T-helper 9 cell (primary cell): ENCODE measurements around the gene CDH23.

ENCODE experiments used
- DNase-seq: peaks from one replicate; pipeline ENCODE4 v3.0.0-alpha.2; 2020

The CDH23 gene

DNA sequence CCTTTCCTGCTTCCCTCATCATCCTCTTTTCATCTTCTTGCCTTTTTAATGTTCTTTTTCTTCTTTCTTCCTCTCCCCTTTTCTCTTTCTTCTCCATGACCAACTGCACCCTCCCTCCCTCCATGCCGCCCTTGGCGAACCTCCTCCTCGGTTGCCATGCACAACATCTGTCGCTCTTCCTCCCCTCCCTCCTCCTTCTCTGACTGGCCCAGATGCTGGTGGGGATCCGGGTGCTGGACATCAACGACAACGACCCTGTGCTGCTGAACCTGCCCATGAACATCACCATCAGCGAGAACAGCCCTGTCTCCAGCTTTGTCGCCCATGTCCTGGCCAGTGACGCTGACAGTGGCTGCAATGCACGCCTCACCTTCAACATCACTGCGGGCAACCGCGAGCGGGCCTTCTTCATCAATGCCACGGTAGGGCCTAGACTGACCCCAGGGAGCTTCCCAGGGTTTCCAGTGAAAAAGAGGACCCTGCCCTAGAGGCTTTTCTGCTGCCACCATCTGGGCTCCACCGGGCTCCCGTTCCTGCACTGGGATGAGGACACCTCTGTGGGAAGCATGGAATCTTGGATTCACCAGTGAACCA, 388.1 kb downstream of the CDH23 start:
- no peak for DNase-seq

DNA sequence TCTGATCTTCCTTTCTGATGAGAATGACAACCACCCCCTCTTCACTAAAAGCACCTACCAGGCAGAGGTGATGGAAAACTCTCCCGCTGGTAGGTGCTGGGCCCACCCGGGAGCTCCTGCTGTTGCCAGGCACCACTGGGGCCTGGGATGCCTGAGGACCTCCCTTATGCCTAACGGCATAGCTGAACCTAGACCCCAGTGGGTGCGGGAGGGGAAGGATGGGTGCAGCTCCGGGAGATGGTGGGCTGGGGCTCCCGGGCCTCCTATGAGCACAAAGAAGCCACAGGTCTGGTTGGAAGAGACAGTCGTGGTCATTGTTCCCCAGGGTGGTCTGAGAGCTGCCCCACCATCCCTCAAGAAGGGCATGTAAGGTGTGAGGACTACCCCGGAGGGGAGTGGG, 392.2 kb downstream of the CDH23 start:
- no peak for DNase-seq

DNA sequence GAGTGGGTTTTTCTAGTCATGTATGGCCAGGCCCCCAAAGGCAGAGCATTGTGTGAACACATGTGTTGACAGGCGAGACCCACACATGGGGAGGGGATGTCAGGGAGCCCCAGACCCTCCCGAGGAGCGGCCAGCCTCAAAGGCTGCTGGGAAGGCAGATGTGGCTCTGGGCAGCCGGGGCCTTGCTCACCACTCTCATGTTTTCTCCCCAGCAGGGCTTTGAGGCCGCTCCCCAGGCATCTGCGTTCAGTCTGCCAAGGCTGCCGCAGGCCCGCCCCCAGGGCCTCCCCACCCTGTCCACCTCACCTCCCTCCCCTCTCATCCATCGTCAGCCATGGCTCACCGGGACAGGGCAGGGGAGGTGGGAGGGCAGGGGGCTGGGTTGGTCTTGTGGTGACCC, 393.2 kb downstream of the CDH23 start:
- no peak for DNase-seq

DNA sequence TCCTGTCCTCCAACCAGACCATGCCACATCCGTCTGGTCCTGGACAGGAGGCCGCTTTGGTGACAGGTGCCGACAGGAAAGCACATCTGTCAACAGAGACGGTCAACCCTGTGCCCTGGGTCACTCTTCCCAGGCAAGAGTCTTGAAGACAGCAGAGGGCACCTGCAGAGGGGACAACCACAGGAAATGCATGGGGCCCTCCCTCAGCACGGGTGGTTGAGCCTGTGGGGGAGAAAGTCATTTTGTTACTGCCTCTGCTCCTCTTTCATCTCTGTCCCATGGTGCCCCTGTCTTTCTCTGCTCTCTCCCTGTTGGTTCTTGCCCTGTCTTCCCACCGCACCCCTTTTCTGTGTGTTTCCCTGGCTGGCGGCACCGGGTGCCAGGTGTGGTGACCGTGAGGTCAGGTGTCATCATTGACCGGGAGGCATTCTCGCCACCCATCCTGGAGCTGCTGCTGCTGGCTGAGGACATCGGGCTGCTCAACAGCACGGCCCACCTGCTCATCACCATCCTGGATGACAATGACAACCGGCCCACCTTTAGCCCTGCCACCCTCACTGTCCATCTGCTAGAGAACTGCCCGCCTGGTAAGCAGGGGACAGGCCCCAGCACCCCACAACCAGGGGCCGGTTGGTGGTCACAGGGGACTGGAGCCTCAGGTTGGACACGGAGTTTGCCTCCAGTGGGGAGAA, 394.2 kb downstream of the CDH23 start:
- no peak for DNase-seq

DNA sequence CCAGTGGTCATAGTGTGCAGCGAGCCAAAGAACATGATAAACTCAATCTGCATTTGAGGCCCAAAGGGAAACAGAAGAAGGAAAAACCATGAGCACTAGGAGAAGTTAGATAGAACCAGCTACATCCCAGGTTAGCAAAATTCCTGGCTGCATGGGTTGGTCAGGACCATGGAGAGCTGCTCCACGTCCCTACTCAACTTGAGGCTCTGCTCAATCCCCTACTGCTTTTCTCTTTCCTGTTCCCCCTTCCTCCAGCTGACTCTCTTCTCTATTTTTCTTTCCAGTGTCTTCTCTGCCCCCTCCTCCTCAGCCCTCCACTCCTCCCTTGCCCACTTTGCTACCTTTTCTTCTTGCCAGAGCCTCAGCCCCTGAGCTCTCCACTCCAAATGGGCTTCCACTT, 398.5 kb downstream of the CDH23 start:
- no peak for DNase-seq

DNA sequence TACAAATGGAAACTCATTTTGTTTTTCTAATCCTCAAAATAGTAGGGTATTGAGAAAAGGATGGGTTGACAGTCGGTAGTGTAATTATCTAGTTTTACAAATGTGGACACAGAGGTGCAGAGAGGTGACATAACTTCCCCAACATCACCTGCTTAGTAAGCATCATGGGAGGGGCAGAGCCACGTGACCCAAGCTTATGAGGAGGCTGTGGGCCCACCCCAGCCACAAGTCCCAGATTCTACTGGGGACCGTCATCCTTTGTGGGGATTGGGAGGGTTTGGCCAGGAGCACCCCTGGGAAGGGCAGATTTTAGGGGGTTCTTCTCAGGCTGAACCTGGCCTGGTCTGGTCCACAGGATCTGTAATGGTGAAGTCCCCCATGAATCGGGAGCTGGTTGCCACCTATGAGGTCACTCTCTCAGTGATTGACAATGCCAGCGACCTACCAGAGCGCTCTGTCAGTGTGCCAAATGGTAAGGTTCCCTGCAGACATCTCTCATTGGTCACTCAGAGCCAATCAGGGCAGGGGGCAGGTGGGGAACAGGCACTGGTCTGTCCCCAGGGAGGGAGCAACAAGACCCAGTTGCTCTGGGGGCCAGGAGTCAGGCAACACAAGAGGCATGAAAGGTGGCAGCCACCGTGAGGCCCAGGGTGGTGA, 400.2 kb downstream of the CDH23 start:
- no peak for DNase-seq

DNA sequence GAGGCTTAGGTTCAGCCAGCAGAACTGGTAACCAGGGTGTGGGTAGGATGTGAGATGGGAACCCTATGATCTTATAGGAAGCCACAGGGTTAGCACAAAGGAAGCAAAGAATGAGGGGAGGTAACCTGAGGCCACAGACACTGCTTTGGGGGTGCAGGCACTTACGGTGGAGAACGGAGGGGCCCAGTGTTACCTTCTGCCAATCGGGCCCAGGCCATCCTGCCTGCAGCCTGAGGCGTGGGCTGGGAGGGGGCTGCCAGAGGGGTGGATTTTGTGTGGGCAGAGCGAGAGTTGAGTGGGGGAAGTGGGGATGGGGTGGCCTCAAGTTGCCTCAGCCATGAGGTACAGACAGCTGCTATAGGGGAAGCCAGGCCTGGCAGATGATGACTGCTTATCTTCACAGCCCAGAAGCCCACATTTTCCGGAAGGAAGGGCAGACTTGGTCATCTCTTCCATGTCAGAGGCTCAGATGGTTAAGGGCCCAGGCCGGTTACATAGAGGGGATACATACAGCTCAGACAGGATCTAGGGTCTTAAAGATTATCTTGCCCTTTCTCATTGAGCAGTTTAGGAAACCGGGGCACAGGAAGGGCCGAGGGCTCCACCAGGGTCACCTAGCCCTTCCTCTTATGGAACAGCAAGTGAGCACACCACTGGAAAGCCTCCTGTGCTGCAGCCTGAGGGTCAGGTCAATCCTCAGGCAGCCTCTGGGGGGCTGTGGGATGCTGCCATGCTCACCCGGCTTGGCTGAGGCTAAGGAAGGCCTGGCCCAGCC, 401.0 kb downstream of the CDH23 start:
- no peak for DNase-seq

DNA sequence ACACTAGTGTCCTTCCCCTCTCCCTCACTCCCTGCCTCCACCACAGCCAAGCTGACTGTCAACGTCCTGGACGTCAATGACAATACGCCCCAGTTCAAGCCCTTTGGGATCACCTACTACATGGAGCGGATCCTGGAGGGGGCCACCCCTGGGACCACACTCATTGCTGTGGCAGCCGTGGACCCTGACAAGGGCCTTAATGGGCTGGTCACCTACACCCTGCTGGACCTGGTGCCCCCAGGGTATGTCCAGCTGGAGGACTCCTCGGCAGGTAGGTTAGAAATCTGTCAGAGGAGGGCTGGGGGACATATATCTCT, 401.5 kb downstream of the CDH23 start:
- DNase-seq: no peak

DNA sequence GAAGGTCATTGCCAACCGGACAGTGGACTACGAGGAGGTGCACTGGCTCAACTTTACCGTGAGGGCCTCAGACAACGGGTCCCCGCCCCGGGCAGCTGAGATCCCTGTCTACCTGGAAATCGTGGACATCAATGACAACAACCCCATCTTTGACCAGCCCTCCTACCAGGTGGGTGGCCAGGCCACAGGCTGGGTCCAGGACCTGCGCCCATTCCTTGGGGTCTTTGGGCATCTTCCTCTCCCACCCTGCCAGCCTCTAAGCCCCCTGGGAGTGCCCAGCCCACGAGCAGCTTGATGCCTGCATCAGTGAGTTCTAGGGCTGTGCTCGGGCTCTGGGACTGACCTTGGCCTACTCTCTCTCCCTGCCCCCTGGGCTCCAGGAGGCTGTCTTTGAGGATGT, 402.4 kb downstream of the CDH23 start:
- no peak for DNase-seq

DNA sequence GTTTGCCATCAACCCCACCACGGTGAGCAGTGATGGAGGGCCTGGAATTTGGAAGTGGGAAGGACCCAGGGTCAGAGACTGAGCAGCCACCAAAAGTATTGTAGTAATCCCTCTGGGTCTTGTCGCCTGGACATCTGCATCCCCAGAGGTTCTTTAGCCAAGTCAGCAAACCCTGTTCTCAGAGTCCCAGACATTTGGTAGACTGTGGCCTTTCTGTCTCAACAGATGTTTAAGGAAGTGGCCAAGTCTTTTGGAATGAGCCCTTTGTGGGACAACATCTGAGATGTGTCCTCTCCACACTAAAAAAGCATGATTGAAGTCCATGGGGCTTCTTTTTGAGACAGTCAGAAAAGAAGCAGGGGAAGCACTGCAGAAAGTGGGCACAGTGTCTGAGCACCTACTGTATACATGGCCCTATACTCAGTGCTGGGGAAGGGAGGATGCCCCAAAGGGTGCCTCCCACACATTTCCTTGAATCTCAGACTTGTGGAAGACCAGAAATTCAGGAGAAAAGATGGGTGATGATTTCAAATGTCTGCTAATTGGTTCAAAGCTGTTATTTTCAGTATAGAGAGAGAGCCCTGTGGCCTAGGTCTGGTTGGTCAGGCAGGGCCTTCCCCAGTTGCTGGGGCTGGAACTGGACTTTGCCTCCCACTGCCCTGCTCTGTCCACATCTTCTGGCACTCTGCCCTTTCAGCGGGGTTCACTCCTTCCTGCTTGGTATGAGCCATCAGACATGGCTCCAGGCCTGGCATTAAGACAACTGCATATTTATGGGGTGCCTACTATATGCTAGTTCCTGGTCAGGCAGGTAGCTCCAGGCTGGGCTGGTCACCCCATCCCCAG, 403.1 kb downstream of the CDH23 start:
- no peak for DNase-seq

DNA sequence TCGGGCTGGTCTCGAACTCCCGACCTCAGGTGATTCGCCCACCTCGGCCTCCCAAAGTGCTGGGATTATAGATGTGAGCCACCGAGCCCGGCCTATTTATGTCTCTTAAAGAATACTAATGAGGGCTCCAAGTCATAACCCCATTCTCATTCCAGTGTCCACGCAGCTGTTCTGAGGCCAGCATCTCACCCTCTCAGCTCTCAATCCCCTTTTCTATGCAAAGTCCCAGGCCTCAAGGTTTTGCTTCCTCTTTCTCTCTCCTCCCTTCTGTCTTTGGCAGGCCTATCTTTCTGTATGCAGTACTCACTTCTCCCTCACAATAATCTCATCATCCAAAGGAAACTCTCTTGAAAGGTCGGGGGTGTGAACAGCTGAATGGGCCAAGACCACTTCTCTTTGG, 404.6 kb downstream of the CDH23 start:
- no peak for DNase-seq

DNA sequence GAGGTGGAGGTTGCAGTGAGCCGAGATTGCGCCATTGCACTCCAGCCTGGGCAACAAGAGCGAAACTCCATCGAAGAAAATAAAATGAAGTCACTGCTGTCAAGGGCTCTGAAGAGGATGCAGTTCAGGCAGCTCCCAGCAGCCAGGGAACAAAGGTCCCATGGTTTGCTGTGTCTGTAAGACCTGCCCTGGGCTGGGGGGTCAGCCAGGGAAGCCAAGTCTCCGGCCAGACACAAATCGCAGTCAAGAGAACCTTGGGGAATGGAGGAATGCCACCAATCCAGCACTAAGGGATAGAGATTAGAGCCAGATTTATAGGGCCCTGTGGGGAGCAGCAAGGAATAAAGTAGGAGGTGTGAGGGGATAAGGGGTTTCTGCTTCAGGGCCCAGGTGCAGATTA, 405.5 kb downstream of the CDH23 start:
- no peak for DNase-seq

DNA sequence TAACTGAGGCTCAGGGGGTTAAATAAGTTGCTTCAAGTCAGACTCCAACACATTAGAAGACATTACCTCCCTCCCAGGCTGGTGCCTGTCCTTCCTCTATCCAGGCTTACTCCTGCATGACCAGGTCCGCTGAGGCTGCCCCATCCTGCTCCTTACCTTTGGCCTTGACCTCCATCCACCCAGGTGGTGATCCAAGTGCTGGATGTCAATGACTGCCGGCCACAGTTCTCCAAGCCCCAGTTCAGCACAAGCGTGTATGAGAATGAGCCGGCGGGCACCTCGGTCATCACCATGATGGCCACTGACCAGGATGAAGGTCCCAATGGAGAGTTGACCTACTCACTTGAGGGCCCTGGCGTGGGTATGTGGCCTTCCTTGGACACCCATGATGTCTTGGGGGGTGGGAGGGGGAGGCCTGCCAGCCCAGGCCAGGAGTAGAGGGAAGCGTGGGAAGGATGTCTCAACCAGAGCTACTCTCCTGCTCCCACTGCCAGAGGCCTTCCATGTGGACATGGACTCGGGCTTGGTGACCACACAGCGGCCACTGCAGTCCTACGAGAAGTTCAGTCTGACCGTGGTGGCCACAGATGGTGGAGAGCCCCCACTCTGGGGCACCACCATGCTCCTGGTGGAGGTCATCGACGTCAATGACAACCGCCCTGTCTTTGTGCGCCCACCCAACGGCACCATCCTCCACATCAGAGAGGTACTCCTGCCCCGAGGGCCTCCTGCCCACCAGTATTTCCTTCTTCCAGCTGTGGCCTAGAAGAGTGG, 406.2 kb downstream of the CDH23 start:
- no peak for DNase-seq

DNA sequence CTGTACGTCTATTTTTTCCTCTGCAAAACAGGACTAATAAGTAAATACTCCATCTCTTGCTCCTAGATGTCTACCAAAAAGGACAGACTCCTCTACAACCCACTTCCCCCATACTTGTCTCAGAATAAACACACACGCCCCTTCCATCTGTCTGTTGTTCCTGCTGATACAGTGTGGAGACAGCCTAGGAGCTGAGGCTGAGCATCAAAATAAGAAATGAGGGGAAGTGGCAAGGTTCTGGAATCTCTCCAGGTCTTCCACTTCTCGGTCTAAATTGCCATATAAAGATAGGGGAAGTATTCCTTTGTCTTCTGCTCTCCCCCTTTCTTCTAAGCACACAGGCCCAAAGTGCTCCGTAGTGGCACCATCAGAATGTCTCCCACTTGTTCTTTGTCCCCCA, 407.4 kb downstream of the CDH23 start:
- DNase-seq: no peak

DNA sequence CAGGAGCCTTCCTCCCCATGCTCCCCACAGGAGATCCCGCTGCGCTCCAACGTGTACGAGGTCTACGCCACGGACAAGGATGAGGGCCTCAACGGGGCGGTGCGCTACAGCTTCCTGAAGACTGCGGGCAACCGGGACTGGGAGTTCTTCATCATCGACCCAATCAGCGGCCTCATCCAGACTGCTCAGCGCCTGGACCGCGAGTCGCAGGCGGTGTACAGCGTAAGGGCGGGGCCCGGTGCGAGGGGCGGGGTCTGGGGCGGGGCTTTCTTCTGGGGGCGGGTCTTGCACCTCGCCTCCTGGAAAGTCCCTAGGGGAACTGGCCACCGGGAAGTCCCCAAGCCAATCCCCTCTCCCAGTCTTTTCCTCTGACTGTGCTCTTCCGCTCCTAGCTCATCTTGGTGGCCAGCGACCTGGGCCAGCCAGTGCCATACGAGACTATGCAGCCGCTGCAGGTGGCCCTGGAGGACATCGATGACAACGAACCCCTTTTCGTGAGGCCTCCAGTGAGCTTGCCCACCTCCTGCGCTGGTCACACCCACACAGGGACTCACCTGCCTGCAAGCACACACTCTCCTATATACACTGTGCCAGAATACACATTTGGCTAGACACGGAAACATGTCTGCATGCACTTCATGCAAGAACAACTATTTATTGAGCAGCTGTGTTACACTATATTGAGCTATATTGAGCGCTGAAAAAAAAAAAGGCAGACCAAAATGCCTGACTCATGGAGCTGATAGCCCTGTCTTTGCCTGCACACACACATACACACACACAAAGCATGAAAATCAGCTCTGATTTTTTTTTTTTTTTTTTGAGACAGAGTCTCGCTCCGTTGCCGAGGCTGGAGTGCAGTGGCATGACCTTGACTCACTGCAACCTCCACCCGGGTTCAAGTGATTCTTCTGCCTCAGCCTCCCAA, 409.3 kb downstream of the CDH23 start:
- DNase-seq: no peak

DNA sequence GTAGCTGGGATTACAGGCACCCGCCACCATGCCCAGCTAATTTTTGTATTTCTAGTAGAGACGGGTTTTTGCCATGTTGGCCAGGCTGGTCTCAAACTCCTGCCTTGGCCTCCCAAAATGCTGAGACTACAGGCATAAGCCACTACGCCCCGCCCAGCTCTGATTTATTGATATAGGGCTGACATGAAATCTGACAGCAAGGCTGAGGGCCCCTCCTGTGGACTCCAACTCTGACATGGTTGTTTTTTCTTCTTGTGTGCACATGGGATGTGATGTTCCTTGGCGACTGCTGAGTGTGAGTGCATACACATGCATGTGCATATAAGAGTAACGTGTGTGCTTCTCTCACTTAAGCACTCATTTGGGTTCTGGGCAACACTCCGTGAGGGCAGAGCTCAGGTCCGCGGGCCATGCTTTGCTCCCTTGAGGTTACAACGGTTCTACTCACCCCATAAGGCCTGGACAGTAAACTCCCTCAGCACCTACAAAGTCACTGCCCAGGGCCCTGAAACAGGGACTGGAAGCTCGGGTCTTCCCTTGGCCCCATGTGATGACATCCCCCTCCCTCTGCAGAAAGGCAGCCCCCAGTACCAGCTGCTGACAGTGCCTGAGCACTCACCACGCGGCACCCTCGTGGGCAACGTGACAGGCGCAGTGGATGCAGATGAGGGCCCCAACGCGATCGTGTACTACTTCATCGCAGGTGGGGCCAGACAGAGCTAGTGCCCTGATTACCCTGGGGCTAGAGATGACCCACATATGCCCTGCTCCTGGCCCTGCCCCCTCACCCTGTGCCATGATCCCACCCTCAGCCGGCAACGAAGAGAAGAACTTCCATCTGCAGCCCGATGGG, 410.2 kb downstream of the CDH23 start:
- no peak for DNase-seq

DNA sequence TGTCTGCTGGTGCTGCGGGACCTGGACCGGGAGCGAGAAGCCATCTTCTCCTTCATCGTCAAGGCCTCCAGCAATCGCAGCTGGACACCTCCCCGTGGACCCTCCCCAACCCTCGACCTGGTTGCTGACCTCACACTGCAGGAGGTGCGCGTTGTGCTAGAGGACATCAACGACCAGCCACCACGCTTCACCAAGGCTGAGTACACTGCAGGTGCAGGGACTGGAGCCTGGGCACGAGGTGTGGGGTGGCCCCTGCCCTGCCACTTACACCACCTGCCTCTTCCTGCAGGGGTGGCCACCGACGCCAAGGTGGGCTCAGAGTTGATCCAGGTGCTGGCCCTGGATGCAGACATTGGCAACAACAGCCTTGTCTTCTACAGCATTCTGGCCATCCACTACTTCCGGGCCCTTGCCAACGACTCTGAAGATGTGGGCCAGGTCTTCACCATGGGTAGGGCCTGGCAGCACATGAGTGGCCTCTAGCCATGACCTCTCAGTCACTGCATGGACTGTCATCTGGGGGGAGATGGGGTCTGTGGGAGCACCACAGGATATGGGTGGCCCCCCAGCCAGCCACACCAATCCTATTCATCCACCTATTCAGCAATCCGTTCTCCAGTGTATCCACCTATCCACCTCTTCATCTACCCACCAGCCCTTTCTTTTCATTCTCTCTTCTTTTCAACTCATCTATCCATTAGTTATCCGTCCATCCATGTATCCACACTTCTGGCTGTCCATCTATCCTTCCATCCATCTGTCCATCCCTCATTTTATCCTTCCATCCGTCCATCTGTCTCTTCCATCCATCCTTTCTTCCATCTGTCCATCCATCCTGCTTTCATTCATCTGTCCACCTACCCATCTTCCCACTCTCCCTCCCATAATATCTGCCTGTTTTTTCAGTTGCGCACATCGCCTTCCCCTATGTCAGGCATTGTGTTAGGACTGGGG, 411.1 kb downstream of the CDH23 start:
- no peak for DNase-seq

DNA sequence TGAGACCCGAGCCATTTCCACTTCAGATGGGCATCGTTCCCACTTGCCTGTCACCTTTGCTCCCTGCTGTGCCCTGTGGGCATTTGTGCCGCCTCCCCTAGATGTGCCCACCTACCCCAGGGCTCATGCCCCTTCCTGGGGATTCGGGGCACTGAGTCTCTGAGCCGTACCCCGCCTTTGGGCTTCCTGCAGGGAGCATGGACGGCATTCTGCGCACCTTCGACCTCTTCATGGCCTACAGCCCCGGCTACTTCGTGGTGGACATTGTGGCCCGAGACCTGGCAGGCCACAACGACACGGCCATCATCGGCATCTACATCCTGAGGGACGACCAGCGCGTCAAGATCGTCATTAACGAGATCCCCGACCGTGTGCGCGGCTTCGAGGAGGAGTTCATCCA, 412.9 kb downstream of the CDH23 start:
- no peak for DNase-seq
